HCT116 (cell line): ENCODE measurements around the gene NBAS. TPM values are rescaled to one million over a fixed set of nuclear protein-coding genes. Genes with fewer than 3 reads are reported as not detected.

ENCODE experiments used
- ATAC-seq: fragments of 200-7000 bp; cut with Tn5 transposase; 2 replicates; pipeline ENCODE4 v1.9.1; 2020; ENCODE audit warnings: mild to moderate bottlenecking, moderate library complexity
- BruUV-seq: library from RNA; stranded (reverse); fragments of 400-500 nt; replicated peaks from 2 replicates; lab custom pipeline; 2021; lab: Mats Ljungman, UMichigan
- CTCF ChIA-PET: fragments of 300-600 bp; sonication (Branson Sonifier 250); formaldehyde crosslinking; loops from one replicate; lab custom pipeline; 2021; ENCODE audit warnings: antibody characterized with exemption; lab: Charles Lee
- POLR2A ChIA-PET: fragments of 300-600, 350-600 bp; sonication (Branson Sonifier 250); formaldehyde crosslinking; loops from one replicate; lab custom pipeline; 2021; ENCODE audit warnings: antibody characterized with exemption; lab: Charles Lee
- RAD21 ChIA-PET, 2 experiments: fragments of 300-600 bp; sonication (Branson Sonifier 250); formaldehyde crosslinking; loops; one replicate each; lab custom pipeline; 2023; ENCODE audit warnings: low total read pairs in 2 of 2; ENCODE audit not compliant: uncharacterized antibody in 2 of 2, unreplicated experiment in 2 of 2, low non-redundant PET in 1 of 2; lab: Charles Lee
- DNase-seq: peaks from one replicate; pipeline ENCODE4 v3.0.0-alpha.2; 2010; ENCODE audit warnings: low read depth, low spot score
- H2AFZ ChIP-seq: fragments of 200-600 bp; shearing (Covaris generic), sonication (generic); 2 replicates; pipeline ENCODE4 v1.6.1; 2017; ENCODE audit warnings: low read depth, mixed run types, mixed read lengths, antibody characterized with exemption, low read length; ENCODE audit not compliant: poor library complexity, severe bottlenecking
- H3K27ac ChIP-seq: 2 replicates; pipeline ENCODE4 v1.5.1; 2012; ENCODE audit warnings: low read depth, low read length
- H3K27me3 ChIP-seq: fragments of 200-600 bp; sonication (generic); 2 replicates; pipeline ENCODE4 v1.6.1; 2016; ENCODE audit warnings: mixed run types, low read length, mixed read lengths; ENCODE audit not compliant: insufficient read depth
- H3K36me3 ChIP-seq, 2 experiments: fragments of 200-500 bp in 1 of 2; fragments of 200-600 bp in 1 of 2; sonication (Bioruptor generic) in 1 of 2; sonication (generic) in 1 of 2; 2 replicates each; pipeline versions ENCODE4 v1.5.1 to v1.6.1; 2014 to 2016; ENCODE audit warnings: low read length in 2 of 2, inconsistent platforms in 1 of 2, mixed read lengths in 1 of 2, mixed run types in 1 of 2; ENCODE audit not compliant: insufficient read depth in 2 of 2, control insufficient read depth in 1 of 2
- H3K4me1 ChIP-seq, 2 experiments: fragments of 200-600 bp in 1 of 2; sonication (generic) in 1 of 2; 2 replicates each; pipeline versions ENCODE4 v1.5.1 to v1.6.1; 2012 to 2017; ENCODE audit warnings: low read length in 2 of 2, inconsistent platforms in 1 of 2, mild to moderate bottlenecking in 1 of 2, mixed read lengths in 1 of 2, mixed run types in 1 of 2, moderate library complexity in 1 of 2; ENCODE audit not compliant: insufficient read depth in 2 of 2, control insufficient read depth in 1 of 2
- H3K4me2 ChIP-seq: fragments of 200-600 bp; sonication (generic); 2 replicates; pipeline ENCODE4 v1.6.1; 2017; ENCODE audit warnings: mixed run types, low read length, mixed read lengths
- H3K4me3 ChIP-seq, 2 experiments: fragments of 200-600 bp in 1 of 2; sonication (generic) in 1 of 2; replicated peaks in 1 of 2; 2 replicates each; pipeline ENCODE4 v1.5.1; 2011 to 2016; ENCODE audit warnings: low read length in 2 of 2, control low read depth in 1 of 2, low read depth in 1 of 2, mild to moderate bottlenecking in 1 of 2, mixed read lengths in 1 of 2, mixed run types in 1 of 2
- H3K79me2 ChIP-seq: fragments of 200-600 bp; sonication (generic); 2 replicates; pipeline ENCODE4 v1.6.1; 2017; ENCODE audit warnings: mild to moderate bottlenecking, mixed run types, low read length, moderate library complexity, mixed read lengths; ENCODE audit not compliant: insufficient read depth
- H3K9ac ChIP-seq: fragments of 200-600 bp; sonication (generic); 2 replicates; pipeline ENCODE4 v1.6.1; 2016; ENCODE audit warnings: low read length, mixed read lengths
- H3K9me2 ChIP-seq: fragments of 200-600 bp; sonication (generic), shearing (Covaris generic); 2 replicates; pipeline ENCODE4 v1.6.1; 2017; ENCODE audit warnings: mixed run types, mild to moderate bottlenecking, moderate library complexity; ENCODE audit not compliant: insufficient read depth
- H3K9me3 ChIP-seq, 2 experiments: fragments of 200-500 bp in 1 of 2; fragments of 200-600 bp in 1 of 2; sonication (Bioruptor generic) in 1 of 2; sonication (generic) in 1 of 2; 2 replicates each; pipeline ENCODE4 v1.6.1; 2014 to 2017; ENCODE audit warnings: low read length in 2 of 2, mixed read lengths in 2 of 2, inconsistent platforms in 1 of 2, low read depth in 1 of 2, mild to moderate bottlenecking in 1 of 2, mixed run types in 1 of 2, moderate library complexity in 1 of 2; ENCODE audit not compliant: control insufficient read depth in 1 of 2, insufficient read depth in 1 of 2
- H4K20me1 ChIP-seq: fragments of 200-600 bp; sonication (generic), shearing (Covaris generic); 2 replicates; pipeline ENCODE4 v1.6.1; 2017; ENCODE audit warnings: mixed run types, mild to moderate bottlenecking, moderate library complexity; ENCODE audit not compliant: insufficient read depth
- ATF3 ChIP-seq: IDR thresholded peaks from 2 replicates; pipeline ENCODE4 v1.6.1; 2012
- CBX3 ChIP-seq: IDR thresholded peaks from 2 replicates; pipeline ENCODE4 v1.6.1; 2012; ENCODE audit warnings: low read depth
- CEBPB ChIP-seq: IDR thresholded peaks from 2 replicates; pipeline ENCODE4 v1.6.1; 2012; ENCODE audit warnings: low read depth
- CTCF ChIP-seq, 3 experiments: fragments of 200-600 bp in 1 of 3; sonication (generic) in 1 of 3; IDR thresholded peaks in 2 of 3; conservative IDR thresholded peaks in 1 of 3; 2 replicates each; pipeline ENCODE4 v1.5.1; 2012 to 2017; ENCODE audit warnings: low read depth in 2 of 3, low read length in 2 of 3, antibody characterized with exemption in 1 of 3, borderline replicate concordance in 1 of 3, control low read depth in 1 of 3, mild to moderate bottlenecking in 1 of 3, mixed read lengths in 1 of 3, mixed run types in 1 of 3, moderate library complexity in 1 of 3; ENCODE audit not compliant: insufficient read depth in 1 of 3
- EGR1 ChIP-seq: IDR thresholded peaks from 2 replicates; pipeline ENCODE4 v1.6.1; 2012; ENCODE audit warnings: low read depth
- ELF1 ChIP-seq: IDR thresholded peaks from 2 replicates; pipeline ENCODE4 v1.6.1; 2012; ENCODE audit warnings: low read depth, borderline replicate concordance
- EZH2phosphoT487 ChIP-seq: fragments of 200-600 bp; IDR thresholded peaks from 2 replicates; pipeline ENCODE4 v1.6.1; 2018; ENCODE audit warnings: antibody characterized with exemption, borderline replicate concordance
- FOSL1 ChIP-seq: IDR thresholded peaks from 2 replicates; pipeline ENCODE4 v1.6.1; 2012; ENCODE audit warnings: low read depth
- JUND ChIP-seq: IDR thresholded peaks from 2 replicates; pipeline ENCODE4 v1.6.1; 2012
- POLR2AphosphoS5 ChIP-seq: IDR thresholded peaks from 2 replicates; pipeline ENCODE4 v1.6.1; 2011; ENCODE audit warnings: mild to moderate bottlenecking, low read depth, low read length, moderate library complexity
- RAD21 ChIP-seq: IDR thresholded peaks from 2 replicates; pipeline ENCODE4 v1.6.1; 2012; ENCODE audit warnings: low read depth, mild to moderate bottlenecking
- REST ChIP-seq: IDR thresholded peaks from 2 replicates; pipeline ENCODE4 v1.6.1; 2012; ENCODE audit warnings: low read depth
- SIN3A ChIP-seq: IDR thresholded peaks from 2 replicates; pipeline ENCODE4 v1.6.1; 2012; ENCODE audit warnings: low read depth
- SP1 ChIP-seq: IDR thresholded peaks from 2 replicates; pipeline ENCODE4 v1.6.1; 2012; ENCODE audit warnings: low read depth
- SRF ChIP-seq: IDR thresholded peaks from 2 replicates; pipeline ENCODE4 v1.6.1; 2012; ENCODE audit warnings: low read depth
- TCF7L2 ChIP-seq: IDR thresholded peaks from 2 replicates; pipeline ENCODE4 v1.7.0; 2011; ENCODE audit warnings: borderline replicate concordance, inconsistent platforms; ENCODE audit not compliant: insufficient read depth, insufficient read length; ENCODE audit errors: extremely low read depth
- YY1 ChIP-seq: IDR thresholded peaks from 2 replicates; pipeline ENCODE4 v1.6.1; 2011; ENCODE audit warnings: low read length, low read depth, moderate library complexity, mild to moderate bottlenecking; ENCODE audit not compliant: insufficient replicate concordance; ENCODE audit errors: extremely low read depth
- ZBTB33 ChIP-seq: IDR thresholded peaks from 2 replicates; pipeline ENCODE4 v1.6.1; 2011; ENCODE audit warnings: mild to moderate bottlenecking, low read length, moderate library complexity; ENCODE audit not compliant: insufficient replicate concordance; ENCODE audit errors: extremely low read depth
- ZFX ChIP-seq: fragments of 450-650 bp; IDR thresholded peaks from 2 replicates; pipeline ENCODE4 v1.6.1; 2017
- ZNF274 ChIP-seq: fragments of 200-500 bp; sonication (Bioruptor generic); IDR thresholded peaks from 2 replicates; pipeline ENCODE4 v1.6.1; 2014; ENCODE audit warnings: mild to moderate bottlenecking, low read depth, low read length, inconsistent platforms
- intact Hi-C: fragments of 100-400 bp; cut with micrococcal nuclease; formaldehyde crosslinking; loops from 2 replicates; pipeline ENCODE4 v1.10.0; 2022
- total RNA-seq: library from RNA; stranded (reverse); gene quantifications from one replicate; pipeline ENCODE4 v1.2.1, GENCODE V29; 2021; ENCODE audit not compliant: unreplicated experiment

NBAS gene
- total RNA-seq, 1 experiment from 2014 or later: 32.8 TPM

GRCh38 chr2:15323227-15323626 lies 237.9 kb downstream of the NBAS start:
- no peak for ATAC-seq
- H3K9me2 ChIP-seq: no peaks in the 10 kb centered on the region
- no peak for TF ChIP-seq JUND
- TF ChIP-seq YY1: no peak
- TF ChIP-seq EZH2phosphoT487: no peak
- no peak for TF ChIP-seq SIN3A
- no peak for TF ChIP-seq REST
- TF ChIP-seq EGR1: no peak
- TF ChIP-seq RAD21: no peak
- no peak for TF ChIP-seq CTCF (IDR thresholded peaks at IDR 0.05 in 2 of 3, conservative IDR thresholded peaks at IDR 0.05 in 1 of 3; ENCODE audit: borderline replicate concordance in 1 of 3, insufficient read depth in 1 of 3, low read depth in 2 of 3, low read length in 2 of 3)
- TF ChIP-seq CBX3: no peak
- TF ChIP-seq TCF7L2: no peak
- TF ChIP-seq ELF1: no peak
- no peak for TF ChIP-seq ZFX
- no peak for TF ChIP-seq SP1
- no peak for TF ChIP-seq CEBPB
- no peak for TF ChIP-seq ATF3
- TF ChIP-seq FOSL1: no peak
- TF ChIP-seq ZNF274: no peak
- no peak for TF ChIP-seq POLR2AphosphoS5
- no peak for TF ChIP-seq SRF
- no peak for TF ChIP-seq ZBTB33
- no peaks in the 10 kb centered on the region for H4K20me1 ChIP-seq
- ChIA-PET RAD21 (no interaction called here), CTCF (no interaction called here), POLR2A (no interaction called here)
- no peak overlapping the region for H3K9ac ChIP-seq
- H2AFZ ChIP-seq: no peak overlapping the region
- no peaks in the 10 kb centered on the region for H3K4me1 ChIP-seq
- intact Hi-C loops: no loop called here
- no peaks in the 10 kb centered on the region for H3K27me3 ChIP-seq
- no peaks in the 10 kb centered on the region for H3K9me3 ChIP-seq
- H3K79me2 ChIP-seq: no peaks in the 10 kb centered on the region
- H3K27ac ChIP-seq: no peak overlapping the region
- BruUV-seq: no TSS peak
- no peak overlapping the region for H3K4me3 ChIP-seq
- H3K36me3 ChIP-seq: no peaks in the 10 kb centered on the region
- no peak for DNase-seq
- H3K4me2 ChIP-seq: no peak overlapping the region
